ENCODE results near the gene AGBL5. TPM values are rescaled to one million over a fixed set of nuclear protein-coding genes. Genes with fewer than 3 reads are reported as not detected.

AGBL5 gene
- total and polyA plus RNA-seq, 2 of the 13 experiments (the other 11 are each of a cell fraction or from before 2014, with no cell fraction given) = 55.9 to 73.3 TPM

DNA sequence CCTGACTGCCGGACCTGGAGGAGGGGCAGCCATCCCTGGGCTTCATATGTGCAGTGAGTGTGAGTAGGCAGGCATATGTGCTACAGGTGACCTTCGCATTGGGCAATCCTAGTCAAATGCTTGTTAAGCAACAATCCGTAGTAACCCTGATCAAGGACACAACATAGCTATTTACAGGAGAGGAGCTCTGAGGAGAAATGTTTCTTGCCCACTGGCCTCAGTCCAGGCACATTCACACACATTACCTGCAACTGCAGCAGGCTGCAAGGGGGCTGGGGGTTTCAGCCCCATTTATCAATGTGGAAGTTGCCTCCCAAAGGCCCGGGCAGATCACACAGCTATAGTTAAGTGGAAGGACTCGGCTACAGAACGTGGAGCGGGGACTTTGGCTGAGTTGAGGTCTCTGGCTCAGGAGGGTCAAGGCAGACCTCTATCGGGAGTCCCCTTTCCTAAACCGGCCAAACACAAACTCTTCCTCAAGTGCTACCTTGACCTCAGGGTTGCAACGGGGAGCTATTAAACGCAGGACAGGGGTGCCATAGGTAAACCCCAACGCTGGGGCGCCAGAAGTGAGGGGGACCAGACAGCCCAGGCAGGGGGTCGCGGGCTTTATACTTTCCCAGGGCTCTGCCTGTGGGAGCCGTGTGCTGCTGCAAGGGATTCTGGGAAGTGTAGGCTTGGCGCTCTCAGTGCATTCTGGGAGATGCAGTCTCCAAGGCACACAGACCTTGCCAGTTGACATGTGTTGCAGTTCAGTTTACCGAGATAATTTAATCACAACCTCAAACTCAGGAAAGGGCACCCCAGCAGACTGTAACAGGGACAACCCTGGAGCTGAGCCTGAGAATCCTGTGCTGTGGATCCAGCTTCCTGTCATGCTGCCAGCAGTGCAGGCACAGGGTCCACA lies 44.5 kb downstream of the AGBL5 start (continued):
- TF ChIP-seq, protein P1, sequence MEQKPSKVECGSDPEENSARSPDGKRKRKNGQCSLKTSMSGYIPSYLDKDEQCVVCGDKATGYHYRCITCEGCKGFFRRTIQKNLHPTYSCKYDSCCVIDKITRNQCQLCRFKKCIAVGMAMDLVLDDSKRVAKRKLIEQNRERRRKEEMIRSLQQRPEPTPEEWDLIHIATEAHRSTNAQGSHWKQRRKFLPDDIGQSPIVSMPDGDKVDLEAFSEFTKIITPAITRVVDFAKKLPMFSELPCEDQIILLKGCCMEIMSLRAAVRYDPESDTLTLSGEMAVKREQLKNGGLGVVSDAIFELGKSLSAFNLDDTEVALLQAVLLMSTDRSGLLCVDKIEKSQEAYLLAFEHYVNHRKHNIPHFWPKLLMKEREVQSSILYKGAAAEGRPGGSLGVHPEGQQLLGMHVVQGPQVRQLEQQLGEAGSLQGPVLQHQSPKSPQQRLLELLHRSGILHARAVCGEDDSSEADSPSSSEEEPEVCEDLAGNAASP (CRISPR knock-in tag; IDR thresholded peaks at IDR 0.05; ENCODE audit: borderline replicate concordance) = peak; percentile 96
- TF ChIP-seq RCOR2 (CRISPR knock-in tag; IDR thresholded peaks at IDR 0.05) (peak; percentile 92), KDM6A (CRISPR knock-in tag; IDR thresholded peaks at IDR 0.05; ENCODE audit: low read depth) (peak; percentile 73; the same call in 1 of the 2 replicates), PRPF4 (IDR thresholded peaks at IDR 0.05; ENCODE audit: low read depth, low read length, poor library complexity, severe bottlenecking) (no peak), KDM1A (CRISPR knock-in tag; IDR thresholded peaks at IDR 0.05) (peak; percentile 80; the same call in 1 of the 2 replicates), ZNF367 (CRISPR knock-in tag; IDR thresholded peaks at IDR 0.05; ENCODE audit: borderline replicate concordance) (no peak), BHLHE40 (IDR thresholded peaks at IDR 0.05; ENCODE audit: low read length) (no peak; the same call in 1 of the 2 replicates), ZNF234 (CRISPR knock-in tag; conservative IDR thresholded peaks at IDR 0.05) (no peak), FOXO1 (CRISPR knock-in tag; IDR thresholded peaks at IDR 0.05) (peak; percentile 98), TBX3 (IDR thresholded peaks at IDR 0.05; ENCODE audit: borderline replicate concordance) (no peak), ETV5 (CRISPR knock-in tag; IDR thresholded peaks at IDR 0.05; ENCODE audit: borderline replicate concordance) (peak; percentile 67; the same call in 1 of the 2 replicates), ARHGAP35 (CRISPR knock-in tag; IDR thresholded peaks at IDR 0.05; ENCODE audit: borderline replicate concordance) (peak; percentile 45; the same call in 1 of the 2 replicates), NCOA1 (CRISPR knock-in tag; IDR thresholded peaks at IDR 0.05) (0 out of 2 replicates have a peak, but pooled peaks have one; percentile 87), HCFC1 (IDR thresholded peaks at IDR 0.05; ENCODE audit: low read depth, low read length) (peak; percentile 84), MYC (CRISPR knock-in tag; IDR thresholded peaks at IDR 0.05; ENCODE audit: borderline replicate concordance) (peak; percentile 77), BRCA1 (CRISPR knock-in tag; IDR thresholded peaks at IDR 0.05) (peak; percentile 95), TOPORS (CRISPR knock-in tag; IDR thresholded peaks at IDR 0.05) (peak; percentile 93), HNRNPUL1 (IDR thresholded peaks at IDR 0.05; ENCODE audit: low read depth, low read length) (no peak), PCBP2 (optimal IDR thresholded peaks at IDR 0.05; ENCODE audit: low read depth, low read length, poor library complexity, severe bottlenecking) (no peak)
- TF ChIP-seq, protein P2, sequence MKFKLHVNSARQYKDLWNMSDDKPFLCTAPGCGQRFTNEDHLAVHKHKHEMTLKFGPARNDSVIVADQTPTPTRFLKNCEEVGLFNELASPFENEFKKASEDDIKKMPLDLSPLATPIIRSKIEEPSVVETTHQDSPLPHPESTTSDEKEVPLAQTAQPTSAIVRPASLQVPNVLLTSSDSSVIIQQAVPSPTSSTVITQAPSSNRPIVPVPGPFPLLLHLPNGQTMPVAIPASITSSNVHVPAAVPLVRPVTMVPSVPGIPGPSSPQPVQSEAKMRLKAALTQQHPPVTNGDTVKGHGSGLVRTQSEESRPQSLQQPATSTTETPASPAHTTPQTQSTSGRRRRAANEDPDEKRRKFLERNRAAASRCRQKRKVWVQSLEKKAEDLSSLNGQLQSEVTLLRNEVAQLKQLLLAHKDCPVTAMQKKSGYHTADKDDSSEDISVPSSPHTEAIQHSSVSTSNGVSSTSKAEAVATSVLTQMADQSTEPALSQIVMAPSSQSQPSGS (CRISPR knock-in tag; IDR thresholded peaks at IDR 0.05) = peak; percentile 97
- TF ChIP-seq, protein P3, sequence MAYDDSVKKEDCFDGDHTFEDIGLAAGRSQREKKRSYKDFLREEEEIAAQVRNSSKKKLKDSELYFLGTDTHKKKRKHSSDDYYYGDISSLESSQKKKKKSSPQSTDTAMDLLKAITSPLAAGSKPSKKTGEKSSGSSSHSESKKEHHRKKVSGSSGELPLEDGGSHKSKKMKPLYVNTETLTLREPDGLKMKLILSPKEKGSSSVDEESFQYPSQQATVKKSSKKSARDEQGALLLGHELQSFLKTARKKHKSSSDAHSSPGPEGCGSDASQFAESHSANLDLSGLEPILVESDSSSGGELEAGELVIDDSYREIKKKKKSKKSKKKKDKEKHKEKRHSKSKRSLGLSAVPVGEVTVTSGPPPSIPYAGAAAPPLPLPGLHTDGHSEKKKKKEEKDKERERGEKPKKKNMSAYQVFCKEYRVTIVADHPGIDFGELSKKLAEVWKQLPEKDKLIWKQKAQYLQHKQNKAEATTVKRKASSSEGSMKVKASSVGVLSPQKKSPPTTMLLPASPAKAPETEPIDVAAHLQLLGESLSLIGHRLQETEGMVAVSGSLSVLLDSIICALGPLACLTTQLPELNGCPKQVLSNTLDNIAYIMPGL (CRISPR knock-in tag; IDR thresholded peaks at IDR 0.05; ENCODE audit: borderline replicate concordance in 1 of 2, low read depth in 1 of 2) = peak; percentile 36 to 70; a peak in 3 of 4 replicates
- TF ChIP-seq, protein P4, sequence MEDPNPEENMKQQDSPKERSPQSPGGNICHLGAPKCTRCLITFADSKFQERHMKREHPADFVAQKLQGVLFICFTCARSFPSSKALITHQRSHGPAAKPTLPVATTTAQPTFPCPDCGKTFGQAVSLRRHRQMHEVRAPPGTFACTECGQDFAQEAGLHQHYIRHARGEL (CRISPR knock-in tag; IDR thresholded peaks at IDR 0.05) = no peak
- TF ChIP-seq, protein P5, sequence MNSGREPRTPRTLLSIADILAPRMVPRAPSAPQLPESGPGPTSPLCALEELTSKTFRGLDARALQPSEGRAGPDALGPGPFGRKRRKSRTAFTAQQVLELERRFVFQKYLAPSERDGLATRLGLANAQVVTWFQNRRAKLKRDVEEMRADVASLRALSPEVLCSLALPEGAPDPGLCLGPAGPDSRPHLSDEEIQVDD (CRISPR knock-in tag; IDR thresholded peaks at IDR 0.05; ENCODE audit: borderline replicate concordance) = peak; percentile 59; the same call in 1 of the 2 replicates

Data from HepG2 (cell line).